ENCODE results near the gene CORO7.

Gene CORO7

DNA sequence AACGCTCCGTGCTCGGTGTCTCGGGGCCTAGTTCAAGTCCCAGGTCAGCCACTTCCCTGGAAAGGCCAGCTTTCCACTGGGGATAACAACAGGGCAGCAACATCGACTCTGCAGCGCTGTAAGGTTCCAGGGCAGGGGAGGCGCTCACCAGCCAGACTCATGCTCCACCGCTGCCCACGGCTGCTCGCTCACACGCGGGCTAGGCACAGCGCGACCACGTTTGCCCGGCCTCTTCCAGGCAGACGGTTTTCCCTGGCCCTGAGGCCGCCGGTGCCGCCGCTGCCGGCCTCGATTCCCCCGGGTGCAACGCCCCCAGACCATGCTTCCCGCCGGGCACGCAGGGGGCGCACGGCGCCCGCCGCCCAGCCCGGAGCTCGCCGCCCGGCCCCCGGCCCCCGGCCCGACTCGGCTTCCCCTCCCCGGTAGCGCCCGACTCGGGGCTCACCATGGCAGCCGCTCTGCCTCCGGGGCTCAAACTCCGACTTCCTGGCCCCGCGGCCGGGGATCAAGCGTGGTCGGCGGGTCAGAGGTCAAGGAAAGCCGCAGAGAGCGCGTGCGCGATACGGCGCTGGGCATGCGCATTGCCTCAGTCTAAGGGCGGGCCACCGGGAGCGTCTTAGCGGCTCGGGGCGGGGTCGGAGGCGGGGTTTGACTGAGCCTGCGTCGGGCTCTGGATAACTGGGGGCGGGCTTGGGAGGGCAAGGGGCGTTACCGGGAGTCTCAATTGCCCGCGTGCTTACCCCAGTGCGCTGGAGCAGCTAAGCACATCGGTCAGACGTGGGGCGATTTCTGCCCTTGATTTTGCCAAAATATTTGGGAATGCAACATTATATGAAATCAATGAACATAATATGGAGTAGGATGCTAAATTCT, 65.4 kb downstream of the CORO7 start, which contains the start of gene PAM16:
Gene PAM16 (minus strand): TSS at position 535 of the 873 bp plus-strand sequence. CDS start 87 bp downstream, at position 448.
- H3K4me3 ChIP-seq (ENCODE audit: low read depth, low read length): peak within 1 kb of the TSS; percentile 82
- TF ChIP-seq, protein P1, sequence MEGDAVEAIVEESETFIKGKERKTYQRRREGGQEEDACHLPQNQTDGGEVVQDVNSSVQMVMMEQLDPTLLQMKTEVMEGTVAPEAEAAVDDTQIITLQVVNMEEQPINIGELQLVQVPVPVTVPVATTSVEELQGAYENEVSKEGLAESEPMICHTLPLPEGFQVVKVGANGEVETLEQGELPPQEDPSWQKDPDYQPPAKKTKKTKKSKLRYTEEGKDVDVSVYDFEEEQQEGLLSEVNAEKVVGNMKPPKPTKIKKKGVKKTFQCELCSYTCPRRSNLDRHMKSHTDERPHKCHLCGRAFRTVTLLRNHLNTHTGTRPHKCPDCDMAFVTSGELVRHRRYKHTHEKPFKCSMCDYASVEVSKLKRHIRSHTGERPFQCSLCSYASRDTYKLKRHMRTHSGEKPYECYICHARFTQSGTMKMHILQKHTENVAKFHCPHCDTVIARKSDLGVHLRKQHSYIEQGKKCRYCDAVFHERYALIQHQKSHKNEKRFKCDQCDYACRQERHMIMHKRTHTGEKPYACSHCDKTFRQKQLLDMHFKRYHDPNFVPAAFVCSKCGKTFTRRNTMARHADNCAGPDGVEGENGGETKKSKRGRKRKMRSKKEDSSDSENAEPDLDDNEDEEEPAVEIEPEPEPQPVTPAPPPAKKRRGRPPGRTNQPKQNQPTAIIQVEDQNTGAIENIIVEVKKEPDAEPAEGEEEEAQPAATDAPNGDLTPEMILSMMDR (IDR thresholded peaks at IDR 0.05; ENCODE audit: control insufficient read depth, extremely low read depth, insufficient read depth): peak; percentile 10; the same call in 1 of the 2 replicates
- peak; percentile 72 for DNase-seq (ENCODE audit: low read depth)

DNA sequence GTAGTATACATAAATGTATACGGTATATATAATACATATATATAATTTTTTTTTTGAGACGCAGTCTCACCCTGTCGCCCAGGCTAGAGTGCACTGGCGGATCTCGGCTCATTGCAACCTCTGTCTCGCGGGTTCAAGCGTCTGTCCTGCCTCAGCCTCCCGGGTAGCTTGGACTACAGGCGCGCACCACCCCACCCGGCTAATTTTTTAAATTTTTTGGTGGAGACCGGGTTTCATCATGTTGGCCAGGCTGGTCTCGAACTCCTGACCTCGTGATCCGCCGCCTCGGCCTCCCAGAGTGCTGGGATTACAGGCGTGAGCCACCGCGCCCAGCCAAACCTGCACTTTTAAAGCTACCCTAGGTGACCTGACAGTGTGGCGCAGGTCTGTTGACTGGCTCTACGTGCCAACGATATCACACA, 66.0 kb downstream of the CORO7 start:
- no peak for DNase-seq (ENCODE audit: low read depth)
- H3K4me3 ChIP-seq (ENCODE audit: low read depth, low read length): peak overlapping the region; percentile 82
- TF ChIP-seq, protein P1 (IDR thresholded peaks at IDR 0.05; ENCODE audit: control insufficient read depth, extremely low read depth, insufficient read depth): no peak

DNA sequence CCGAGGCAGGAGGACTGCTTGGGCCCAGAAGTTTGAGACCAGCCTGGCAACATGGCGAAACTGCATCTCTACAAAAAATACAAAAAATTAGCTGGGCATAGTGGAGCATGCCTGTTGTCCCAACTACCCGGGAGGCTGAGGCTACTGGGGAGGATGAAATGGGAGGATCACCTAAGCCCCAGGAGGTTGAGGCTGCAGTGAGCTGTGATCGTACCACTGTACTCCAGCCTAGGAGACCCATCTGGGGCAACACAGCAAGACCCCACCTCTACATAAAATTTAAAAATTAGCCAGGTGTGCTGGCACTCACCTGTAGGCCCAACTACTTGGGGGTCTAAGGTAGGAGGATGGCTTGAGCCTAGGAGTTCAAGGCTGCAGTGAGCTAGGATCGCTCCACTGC, 67.1 kb downstream of the CORO7 start:
- H3K4me3 ChIP-seq (ENCODE audit: low read depth, low read length): no peak overlapping the region
- DNase-seq (ENCODE audit: low read depth): no peak
- TF ChIP-seq, protein P1 (IDR thresholded peaks at IDR 0.05; ENCODE audit: control insufficient read depth, extremely low read depth, insufficient read depth): no peak

DNA sequence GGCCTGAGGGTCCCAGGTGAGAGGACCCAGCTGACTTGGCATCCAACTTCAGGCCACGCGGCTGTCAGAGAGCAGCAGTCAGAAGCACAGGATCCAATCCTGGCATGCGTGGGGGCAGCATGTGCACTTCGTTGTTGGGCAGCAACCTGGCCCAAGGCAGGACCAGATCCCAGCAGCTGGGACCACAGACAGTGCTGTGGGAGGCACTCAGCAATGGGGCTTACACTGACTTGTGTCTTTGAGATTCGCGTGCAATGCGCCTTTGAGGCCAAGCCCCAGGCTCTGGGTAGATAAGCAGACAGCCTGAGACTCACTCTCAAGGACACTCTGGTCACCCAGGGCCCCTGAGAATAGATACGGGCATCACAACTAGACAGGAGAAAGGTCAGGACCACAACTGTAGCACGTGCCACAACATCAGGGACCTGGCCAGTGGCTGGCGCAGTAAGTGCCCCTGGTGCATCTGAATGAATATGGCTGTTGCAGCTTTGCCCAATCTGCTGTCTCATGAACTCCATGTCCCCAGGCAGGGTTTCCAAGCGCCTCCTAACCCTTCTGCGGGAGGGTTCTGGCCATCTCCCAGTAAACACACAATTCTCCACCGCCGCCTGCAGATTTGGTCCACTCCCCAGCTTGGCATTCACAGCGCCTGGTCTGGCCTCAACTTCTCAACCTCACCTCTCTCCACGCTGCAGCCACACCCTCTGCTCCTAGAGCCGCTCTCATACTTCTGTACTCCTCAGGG, 68.5 kb downstream of the CORO7 start:
- no peak for DNase-seq (ENCODE audit: low read depth)
- H3K4me3 ChIP-seq (ENCODE audit: low read depth, low read length): no peak overlapping the region
- TF ChIP-seq, protein P1 (IDR thresholded peaks at IDR 0.05; ENCODE audit: control insufficient read depth, extremely low read depth, insufficient read depth): no peak

DNA sequence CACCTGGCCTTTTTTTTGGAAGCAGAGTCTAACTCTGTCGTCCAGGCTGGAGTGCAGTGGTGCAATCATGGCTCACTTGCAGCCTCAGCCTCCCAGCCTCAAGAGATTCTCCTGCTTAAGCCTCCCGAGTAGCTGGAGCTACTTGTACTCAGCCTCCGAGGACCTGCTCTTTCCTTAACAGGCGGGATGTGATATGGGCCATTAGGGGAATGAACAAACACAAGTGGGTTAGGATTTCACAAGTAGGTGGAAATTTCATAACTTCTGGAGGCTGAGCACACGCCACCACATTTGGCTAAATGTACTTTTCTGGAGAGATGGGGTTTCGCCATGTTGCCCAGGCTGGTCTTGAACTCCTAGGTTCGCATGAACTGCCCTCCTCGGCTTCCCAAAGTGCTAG, 69.4 kb downstream of the CORO7 start:
- TF ChIP-seq, protein P1 (IDR thresholded peaks at IDR 0.05; ENCODE audit: control insufficient read depth, extremely low read depth, insufficient read depth): no peak
- H3K4me3 ChIP-seq (ENCODE audit: low read depth, low read length): no peak overlapping the region
- no peak for DNase-seq (ENCODE audit: low read depth)

DNA sequence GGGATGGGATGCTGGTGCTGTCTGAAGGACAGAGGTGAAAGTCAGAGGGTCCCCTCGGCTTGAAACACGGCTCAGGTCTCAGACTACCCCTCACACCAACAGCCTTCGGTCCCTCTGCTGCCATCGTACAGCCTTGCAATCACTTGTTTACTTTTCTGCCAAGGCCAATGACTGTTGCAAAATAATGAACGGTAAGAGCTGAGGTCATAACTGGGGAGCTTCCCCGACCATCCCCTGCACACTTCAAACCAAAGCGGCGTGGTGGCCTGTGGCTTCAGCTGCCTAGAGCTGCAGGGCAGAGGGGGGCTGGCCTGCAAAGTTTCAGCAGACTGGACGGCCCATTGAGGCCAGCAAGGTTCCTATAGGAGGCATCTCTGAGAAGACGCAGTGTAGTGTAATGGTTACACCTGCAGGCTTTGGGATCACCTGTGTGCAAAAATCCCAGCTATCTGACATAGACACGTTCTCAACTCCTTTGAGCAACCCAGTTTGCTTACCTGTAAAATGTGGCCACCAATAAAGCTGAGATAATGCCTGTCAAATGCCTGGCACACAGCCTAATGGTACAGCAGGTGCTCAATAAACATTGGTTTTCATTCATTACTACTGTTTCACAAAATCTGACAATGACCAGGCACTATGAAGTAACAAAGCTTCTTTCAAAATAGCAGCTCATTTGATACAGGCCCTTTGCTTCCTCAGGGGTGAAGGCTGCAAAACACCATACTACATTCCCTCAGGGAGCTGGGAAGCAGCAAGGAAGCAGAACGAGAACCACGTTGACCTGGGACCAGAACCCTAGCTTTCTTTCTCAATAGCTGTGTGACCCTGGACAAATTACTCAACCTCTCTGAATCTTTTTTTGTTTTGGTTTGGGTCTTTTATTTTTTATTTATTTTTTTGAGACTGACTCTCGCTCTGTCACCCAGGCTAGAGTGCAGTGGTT, 70.3 kb downstream of the CORO7 start:
- H3K4me3 ChIP-seq (ENCODE audit: low read depth, low read length): no peak overlapping the region
- TF ChIP-seq, protein P1 (IDR thresholded peaks at IDR 0.05; ENCODE audit: control insufficient read depth, extremely low read depth, insufficient read depth): no peak
- peak; percentile 56 for DNase-seq (ENCODE audit: low read depth)

Data from LNCaP clone FGC (cell line).